Measurements from ENCODE around the gene RHOU. TPM values are rescaled to one million over a fixed set of nuclear protein-coding genes. Genes with fewer than 3 reads are reported as not detected.
A peak's percentile ranks its signal among the peaks of the same experiment; 100 is the strongest.
"Not testable (repeated sequence)": the region's sequence is repeated elsewhere in the genome, so short reads cannot be mapped to it uniquely, and the experiment has no call there.

RHOU gene
- total RNA-seq (2014; rRNA removed; shearing (Covaris generic)), result 11.0 and 17.6 TPM in 2 replicates

DNA sequence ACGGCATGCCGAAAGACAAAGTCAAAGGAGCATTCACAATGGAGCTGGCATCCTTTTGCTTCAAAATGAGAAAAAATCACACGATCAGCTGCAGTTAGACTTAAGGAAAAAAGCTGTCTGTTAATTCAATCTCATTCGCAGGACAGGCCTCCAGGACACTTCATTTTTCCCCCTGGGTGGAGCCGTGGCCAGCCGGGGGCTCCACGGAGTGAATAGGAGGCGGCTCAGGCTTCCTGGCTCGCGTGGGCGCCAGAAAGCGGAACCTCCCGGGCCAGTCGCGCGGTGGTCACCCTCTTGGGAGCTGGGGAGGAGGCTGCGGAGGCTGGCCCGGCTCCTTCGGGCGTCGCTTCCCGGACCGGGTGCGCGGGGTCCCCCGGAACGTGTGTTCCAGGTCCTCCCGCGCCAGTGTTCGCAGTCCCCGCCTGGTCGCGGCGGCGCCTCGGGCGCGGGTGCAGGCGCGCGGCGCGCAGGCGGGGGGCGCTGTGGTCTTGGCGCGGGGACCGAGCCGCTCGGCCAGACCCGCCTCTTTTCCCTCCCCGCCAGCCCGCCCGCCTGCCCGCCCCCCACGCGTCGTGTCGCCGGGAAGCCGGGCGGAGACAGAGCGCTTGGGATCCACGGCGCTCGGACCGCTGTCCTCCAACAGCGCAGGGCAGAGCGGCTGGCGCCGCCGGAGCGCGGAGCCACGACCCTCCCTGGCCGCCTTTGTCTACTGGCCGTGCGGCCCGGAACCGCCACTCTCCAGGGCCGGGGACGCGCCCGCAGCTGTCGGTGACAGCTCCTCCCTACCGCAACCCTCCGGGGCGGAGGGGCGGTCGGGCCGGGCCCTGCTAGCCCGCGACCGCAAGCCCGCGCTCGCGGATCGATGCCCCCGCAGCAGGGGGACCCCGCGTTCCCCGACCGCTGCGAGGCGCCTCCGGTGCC lies at the start of gene RHOU:
TSS of gene RHOU (plus strand) at position 599 of the 921 bp plus-strand sequence. CDS start at position 863, 264 bp downstream.
- Histone ChIP-seq H3K27me3 (ENCODE audit: control insufficient read depth, insufficient read depth, low read length) (peaks cover 25% of the 10 kb centered on the region), H3K36me3 (replicated peaks; ENCODE audit: control insufficient read depth, insufficient read depth, low read length) (no peaks in the 10 kb centered on the region), H3K4me3 (ENCODE audit: insufficient read depth, low read depth, low read length) (peak within 1 kb of the TSS; percentile 84)
- DNase-seq, result peak; percentile 90

DNA sequence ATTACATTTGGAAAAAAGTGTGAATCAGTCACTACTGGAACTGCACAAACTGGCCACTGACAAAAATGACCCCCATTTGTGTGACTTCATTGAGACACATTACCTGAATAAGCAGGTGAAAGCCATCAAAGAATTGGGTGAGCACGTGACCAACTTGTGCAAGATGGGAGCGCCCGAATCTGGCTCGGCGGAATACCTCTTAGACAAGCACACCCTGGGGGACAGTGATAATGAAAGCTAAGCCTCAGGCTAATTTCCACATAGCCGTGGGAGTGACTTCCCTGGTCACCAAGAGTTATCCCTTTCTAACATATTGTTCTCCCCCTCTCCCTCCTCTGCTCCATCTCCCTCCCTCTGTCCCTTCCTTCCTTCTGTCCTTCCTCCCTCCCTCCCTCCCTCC lies 47.7 kb upstream of the RHOU start:
- Histone ChIP-seq H3K27me3 (ENCODE audit: control insufficient read depth, insufficient read depth, low read length) (peaks cover 2% of the 10 kb centered on the region; the same call in 1 of the 2 replicates), H3K4me3 (ENCODE audit: insufficient read depth, low read depth, low read length) (no peak overlapping the region), H3K36me3 (replicated peaks; ENCODE audit: control insufficient read depth, insufficient read depth, low read length) (no peaks in the 10 kb centered on the region; the same call in 1 of the 2 replicates)
- DNase-seq, result no peak

DNA sequence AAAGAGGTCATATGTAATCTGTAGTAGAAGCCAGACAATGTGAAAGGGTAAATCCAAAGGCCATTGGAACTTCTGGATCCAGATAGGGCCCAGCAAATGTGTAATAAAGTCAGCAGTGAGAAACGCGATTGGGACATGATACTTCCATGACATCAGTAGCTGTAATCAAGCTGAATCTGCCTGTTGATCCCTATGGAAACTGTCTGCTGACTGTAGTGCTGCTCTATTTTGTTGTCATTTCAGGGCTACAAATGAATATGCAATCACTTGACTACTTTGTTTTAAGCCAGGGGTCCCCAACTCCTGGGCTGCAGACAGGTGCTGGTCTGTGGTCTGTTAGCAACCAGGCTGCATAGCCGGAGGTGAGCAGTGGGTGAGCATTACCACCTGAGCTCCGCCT lies 46.0 kb upstream of the RHOU start:
- H3K27me3 ChIP-seq (ENCODE audit: control insufficient read depth, insufficient read depth, low read length), result peaks cover 2% of the 10 kb centered on the region; the same call in 1 of the 2 replicates
- no peak for DNase-seq
- H3K36me3 ChIP-seq (replicated peaks; ENCODE audit: control insufficient read depth, insufficient read depth, low read length), result no peaks in the 10 kb centered on the region; the same call in 1 of the 2 replicates
- no peak overlapping the region for H3K4me3 ChIP-seq (ENCODE audit: insufficient read depth, low read depth, low read length)

DNA sequence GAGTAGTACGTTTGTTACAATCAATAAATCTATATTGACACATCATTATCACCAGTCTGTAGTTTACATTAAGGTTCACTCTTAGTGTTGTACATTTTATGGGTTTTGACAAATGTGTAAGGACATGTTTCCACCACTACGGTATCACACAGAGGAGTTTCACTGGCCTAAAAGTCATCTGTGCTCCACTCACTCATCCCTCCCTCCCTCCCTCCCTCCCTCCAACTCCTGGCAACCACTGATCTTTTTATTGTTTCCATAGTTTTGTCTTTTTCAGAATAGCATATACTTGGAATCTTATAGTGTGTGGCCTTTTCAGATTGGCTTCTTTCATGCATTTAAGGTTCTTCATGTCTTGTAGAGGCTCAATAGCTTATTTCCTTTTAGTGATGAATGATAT lies 44.1 kb upstream of the RHOU start:
- DNase-seq, result no peak
- peaks cover 2% of the 10 kb centered on the region; the same call in 1 of the 2 replicates for H3K27me3 ChIP-seq (ENCODE audit: control insufficient read depth, insufficient read depth, low read length)
- H3K36me3 ChIP-seq (replicated peaks; ENCODE audit: control insufficient read depth, insufficient read depth, low read length), result no peaks in the 10 kb centered on the region; the same call in 1 of the 2 replicates
- no peak overlapping the region for H3K4me3 ChIP-seq (ENCODE audit: insufficient read depth, low read depth, low read length)

DNA sequence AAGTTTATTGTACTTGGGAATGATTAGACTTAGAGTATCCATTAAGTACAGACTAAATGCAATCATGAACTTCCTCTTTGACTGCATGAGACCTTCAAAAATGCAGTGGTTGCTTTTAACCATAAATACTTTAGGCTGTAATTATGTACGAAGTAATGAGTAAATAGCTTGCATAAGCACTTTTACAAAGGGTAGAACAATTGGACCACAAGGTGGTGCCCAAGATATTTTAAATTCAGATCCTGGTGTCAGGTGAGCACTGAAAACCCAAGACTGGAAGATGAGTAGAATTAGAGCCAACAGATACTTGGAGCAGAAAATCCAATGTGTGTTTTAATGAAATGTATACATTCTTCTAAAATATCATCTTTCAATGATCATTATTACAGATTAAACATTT lies 43.4 kb upstream of the RHOU start:
- H3K27me3 ChIP-seq (ENCODE audit: control insufficient read depth, insufficient read depth, low read length), result peaks cover 2% of the 10 kb centered on the region; the same call in 1 of the 2 replicates
- H3K36me3 ChIP-seq (replicated peaks; ENCODE audit: control insufficient read depth, insufficient read depth, low read length), result no peaks in the 10 kb centered on the region; the same call in 1 of the 2 replicates
- no peak overlapping the region for H3K4me3 ChIP-seq (ENCODE audit: insufficient read depth, low read depth, low read length)
- peak; percentile 40 for DNase-seq

DNA sequence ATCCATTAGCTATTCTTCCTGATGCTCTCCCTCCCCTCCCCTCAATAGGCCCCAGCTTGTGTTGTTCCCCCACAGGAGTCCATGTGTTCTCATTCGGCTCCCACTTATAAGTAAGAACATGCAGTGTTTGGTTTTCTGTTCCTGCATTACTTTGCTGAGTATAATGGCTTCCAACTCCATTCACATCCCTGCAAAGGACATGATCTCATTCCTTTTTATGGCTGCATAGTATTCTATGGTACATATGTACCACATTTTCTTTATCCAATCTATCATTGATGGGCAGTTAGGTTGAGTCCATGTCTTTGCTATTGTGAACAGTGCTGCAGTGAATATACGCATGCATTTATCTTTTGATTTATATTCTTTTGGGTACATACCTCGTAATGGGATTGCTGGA lies 40.8 kb upstream of the RHOU start:
- not testable (repeated sequence) for DNase-seq; H3K27me3 ChIP-seq (ENCODE audit: control insufficient read depth, insufficient read depth, low read length); H3K4me3 ChIP-seq (ENCODE audit: insufficient read depth, low read depth, low read length); H3K36me3 ChIP-seq (replicated peaks; ENCODE audit: control insufficient read depth, insufficient read depth, low read length)

DNA sequence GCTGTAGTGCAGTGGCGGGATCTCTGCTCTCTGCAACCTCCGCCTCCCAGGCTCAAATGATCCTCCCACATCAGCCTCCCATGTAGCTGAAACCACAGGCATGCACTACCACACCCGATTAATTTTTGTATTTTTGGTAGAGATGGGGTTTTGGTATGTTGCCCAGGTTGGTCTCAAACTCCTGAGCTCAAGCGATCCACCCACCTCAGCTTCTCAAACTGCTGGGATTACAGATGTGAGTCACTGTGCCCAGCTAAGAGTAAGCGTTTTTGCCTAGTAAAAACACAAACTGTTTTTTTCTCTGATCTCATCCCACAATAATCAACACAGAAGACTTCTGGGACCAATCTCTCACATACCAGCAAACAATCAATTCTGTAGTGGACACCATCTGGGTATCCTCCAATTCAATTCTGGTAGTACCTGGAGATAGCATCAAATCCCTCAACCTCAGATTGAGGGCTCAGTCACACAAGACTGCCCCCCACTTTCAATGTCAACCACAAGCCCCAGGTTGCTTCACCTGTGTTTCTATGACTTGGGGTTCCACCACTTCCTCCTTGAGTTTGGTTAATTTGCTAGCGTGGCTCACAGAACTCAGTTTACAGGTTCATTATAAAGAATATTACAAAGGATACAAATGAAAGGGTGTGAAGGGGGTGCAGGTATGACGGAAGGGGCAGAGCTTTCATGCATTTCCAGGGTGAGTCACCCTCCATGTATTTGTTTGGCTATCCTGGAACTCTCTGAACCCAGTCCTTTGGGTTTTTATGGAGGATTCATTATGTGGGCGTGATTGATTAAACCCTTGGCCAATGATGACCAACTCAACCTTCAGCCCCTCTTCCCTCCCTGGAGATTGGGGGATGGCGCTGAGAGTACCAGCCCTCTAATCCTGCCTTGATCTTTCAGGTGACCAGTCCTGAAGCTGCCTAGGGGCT lies 40.0 kb upstream of the RHOU start:
- no peak overlapping the region for H3K4me3 ChIP-seq (ENCODE audit: insufficient read depth, low read depth, low read length)
- H3K36me3 ChIP-seq (replicated peaks; ENCODE audit: control insufficient read depth, insufficient read depth, low read length), result no peaks in the 10 kb centered on the region
- no peaks in the 10 kb centered on the region for H3K27me3 ChIP-seq (ENCODE audit: control insufficient read depth, insufficient read depth, low read length)
- no peak for DNase-seq

DNA sequence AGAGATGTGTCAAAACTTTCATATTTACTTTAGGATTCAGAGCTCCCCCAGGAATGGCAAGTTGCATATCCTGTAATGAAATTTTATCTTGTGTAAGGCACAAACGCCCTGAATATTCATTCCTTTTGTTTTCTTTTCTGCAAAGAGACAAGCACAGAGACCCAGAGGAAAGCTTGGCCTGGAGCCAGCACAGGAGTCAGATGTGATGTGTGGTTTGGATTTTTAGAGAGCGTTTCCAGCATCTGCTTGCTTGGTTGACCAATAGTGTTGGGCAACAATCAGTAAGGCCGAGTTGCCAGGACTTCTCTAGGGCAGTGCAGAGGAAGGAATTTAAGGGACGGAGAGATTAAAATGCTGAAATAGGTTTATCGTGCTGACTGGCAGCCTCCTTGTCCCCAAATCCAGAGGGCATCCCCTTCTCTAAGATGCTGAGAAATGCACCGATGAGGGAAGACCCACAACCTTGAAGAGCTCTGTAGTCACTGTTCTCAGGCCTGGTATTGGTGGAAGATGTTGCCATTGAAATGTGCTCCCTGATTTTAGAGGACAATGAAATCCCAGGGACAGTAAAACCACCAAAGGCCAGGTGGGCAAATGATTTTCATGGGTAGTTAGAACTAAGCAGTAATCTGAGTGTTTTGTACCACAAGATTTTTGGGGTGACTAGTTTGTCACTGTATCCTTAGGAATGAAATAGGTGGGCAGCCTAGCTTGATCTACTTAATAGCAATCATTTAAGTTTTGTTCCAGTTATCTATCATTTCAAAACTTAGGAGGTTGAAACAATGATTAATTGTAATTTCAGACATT lies 37.9 kb upstream of the RHOU start:
- Histone ChIP-seq H3K27me3 (ENCODE audit: control insufficient read depth, insufficient read depth, low read length) (no peaks in the 10 kb centered on the region), H3K4me3 (ENCODE audit: insufficient read depth, low read depth, low read length) (no peak overlapping the region), H3K36me3 (replicated peaks; ENCODE audit: control insufficient read depth, insufficient read depth, low read length) (no peaks in the 10 kb centered on the region)
- no peak for DNase-seq

DNA sequence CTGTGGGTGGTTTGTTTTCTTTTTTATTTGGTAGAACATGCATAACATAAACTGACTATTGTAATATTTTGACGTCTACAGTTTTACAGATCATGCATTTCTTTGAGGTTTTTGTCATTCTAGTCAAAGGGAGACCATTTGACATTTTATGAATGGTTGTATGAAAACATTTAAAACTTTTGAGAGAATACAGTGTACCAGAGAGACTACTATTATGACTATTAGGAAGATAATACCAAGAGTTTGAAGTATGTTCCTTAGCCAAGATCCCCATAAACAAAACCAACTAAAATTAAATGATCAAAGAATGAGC lies 37.3 kb upstream of the RHOU start:
- no peak for DNase-seq
- no peaks in the 10 kb centered on the region for H3K36me3 ChIP-seq (replicated peaks; ENCODE audit: control insufficient read depth, insufficient read depth, low read length)
- no peaks in the 10 kb centered on the region for H3K27me3 ChIP-seq (ENCODE audit: control insufficient read depth, insufficient read depth, low read length)
- H3K4me3 ChIP-seq (ENCODE audit: insufficient read depth, low read depth, low read length), result no peak overlapping the region

DNA sequence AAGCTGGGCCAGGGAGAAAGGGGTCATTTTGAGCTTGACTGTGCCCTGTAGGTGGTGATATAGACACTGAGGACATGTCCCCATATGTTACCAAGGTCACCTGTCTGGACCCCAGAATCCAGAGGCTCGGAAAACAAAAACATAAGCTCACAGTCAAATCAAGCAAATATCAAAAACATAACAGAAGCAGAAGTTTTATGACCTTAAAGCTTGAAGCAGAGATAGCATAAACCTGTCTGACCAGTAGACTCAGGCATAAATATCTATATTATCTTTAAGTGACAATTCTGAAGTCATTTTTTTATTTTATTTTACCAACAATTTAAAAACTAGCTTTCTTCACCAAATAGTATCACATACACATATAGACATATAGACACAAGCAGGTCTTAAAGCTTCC lies 32.8 kb upstream of the RHOU start:
- H3K36me3 ChIP-seq (replicated peaks; ENCODE audit: control insufficient read depth, insufficient read depth, low read length), result no peaks in the 10 kb centered on the region
- no peak overlapping the region for H3K4me3 ChIP-seq (ENCODE audit: insufficient read depth, low read depth, low read length)
- no peaks in the 10 kb centered on the region for H3K27me3 ChIP-seq (ENCODE audit: control insufficient read depth, insufficient read depth, low read length)
- DNase-seq, result no peak

DNA sequence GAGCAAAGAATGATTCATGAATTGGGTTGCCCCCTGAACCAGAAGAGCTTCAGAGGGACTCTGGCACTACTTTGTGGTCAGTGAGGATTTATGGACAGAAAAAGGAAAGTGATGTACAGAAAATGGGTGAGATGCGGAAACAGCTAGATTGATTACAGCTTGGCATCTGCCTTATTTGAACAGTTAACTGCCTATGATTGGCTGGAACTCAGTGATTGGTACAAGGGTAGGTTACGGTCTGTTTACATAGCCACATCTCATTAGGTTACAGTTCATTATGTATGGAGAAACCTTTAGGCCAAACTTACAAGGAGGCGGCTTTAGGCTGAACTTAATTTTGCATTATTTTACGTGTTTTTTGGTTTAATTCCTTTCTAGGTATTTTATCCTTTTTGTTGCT lies 29.0 kb upstream of the RHOU start:
- Histone ChIP-seq H3K36me3 (replicated peaks; ENCODE audit: control insufficient read depth, insufficient read depth, low read length) (no peaks in the 10 kb centered on the region), H3K27me3 (ENCODE audit: control insufficient read depth, insufficient read depth, low read length) (no peaks in the 10 kb centered on the region), H3K4me3 (ENCODE audit: insufficient read depth, low read depth, low read length) (no peak overlapping the region)
- DNase-seq, result no peak

DNA sequence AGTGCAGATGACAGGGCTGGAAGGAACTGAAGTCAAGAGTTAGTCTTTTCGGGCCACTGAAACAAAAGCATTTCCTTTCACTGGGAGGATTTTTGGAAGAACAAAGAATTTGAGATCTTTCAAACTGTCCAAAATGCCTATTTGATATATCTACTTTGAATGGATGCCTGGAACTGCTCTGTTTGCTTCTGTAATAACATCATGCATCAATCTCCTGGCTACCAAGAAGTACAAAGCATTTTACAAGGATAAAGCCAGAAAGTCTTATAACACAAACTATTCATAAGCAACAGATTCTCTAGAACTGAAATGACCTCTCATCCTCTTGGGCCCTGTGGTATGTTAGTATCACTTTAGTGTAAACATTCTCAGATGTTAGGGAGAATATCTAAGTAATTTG lies 18.2 kb upstream of the RHOU start:
- no peaks in the 10 kb centered on the region for H3K36me3 ChIP-seq (replicated peaks; ENCODE audit: control insufficient read depth, insufficient read depth, low read length)
- DNase-seq, result no peak
- no peak overlapping the region for H3K4me3 ChIP-seq (ENCODE audit: insufficient read depth, low read depth, low read length)
- H3K27me3 ChIP-seq (ENCODE audit: control insufficient read depth, insufficient read depth, low read length), result no peaks in the 10 kb centered on the region

DNA sequence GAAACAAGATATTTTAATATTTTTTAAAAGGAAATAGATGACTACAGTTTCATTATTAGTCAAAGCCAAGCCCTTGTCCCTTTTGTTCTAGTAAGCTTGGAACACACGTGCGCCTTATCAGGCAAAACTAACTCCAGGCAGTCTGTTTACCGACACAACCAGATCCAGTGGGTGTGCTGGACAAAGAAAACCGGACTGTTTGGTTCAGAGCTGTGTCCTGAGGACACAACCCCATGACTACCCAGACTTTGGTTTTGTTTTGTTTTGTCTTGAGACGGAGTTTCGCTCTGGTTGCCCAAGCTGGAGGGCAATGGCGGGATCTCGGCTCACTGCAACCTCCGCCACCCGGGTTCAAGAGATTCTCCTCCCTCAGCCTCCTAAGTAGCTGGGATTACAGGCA lies 13.9 kb upstream of the RHOU start:
- no peak for DNase-seq
- Histone ChIP-seq H3K36me3 (replicated peaks; ENCODE audit: control insufficient read depth, insufficient read depth, low read length) (no peaks in the 10 kb centered on the region), H3K4me3 (ENCODE audit: insufficient read depth, low read depth, low read length) (no peak overlapping the region), H3K27me3 (ENCODE audit: control insufficient read depth, insufficient read depth, low read length) (no peaks in the 10 kb centered on the region; the same call in 1 of the 2 replicates)

DNA sequence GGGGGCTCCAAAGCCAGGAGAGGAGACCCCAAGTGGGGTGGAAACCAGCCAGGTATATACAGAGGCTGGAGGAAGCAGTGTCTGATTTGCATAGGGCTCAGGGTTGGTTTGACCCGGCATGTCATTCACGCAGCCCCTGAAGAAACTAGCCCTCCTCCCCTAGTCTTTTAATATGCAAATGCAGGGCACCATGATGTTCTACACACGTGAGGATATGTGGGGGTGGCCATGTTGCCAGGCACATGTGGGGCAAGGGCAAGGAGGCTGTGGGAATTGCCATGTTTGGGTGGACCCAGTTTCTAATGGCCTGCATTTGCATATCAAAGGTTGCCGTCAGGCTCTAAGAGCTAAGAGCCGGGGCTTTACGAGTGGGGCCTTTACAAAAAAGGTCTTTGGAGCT lies 12.0 kb upstream of the RHOU start:
- H3K4me3 ChIP-seq (ENCODE audit: insufficient read depth, low read depth, low read length), result no peak overlapping the region
- no peaks in the 10 kb centered on the region; the same call in 1 of the 2 replicates for H3K27me3 ChIP-seq (ENCODE audit: control insufficient read depth, insufficient read depth, low read length)
- DNase-seq, result no peak
- no peaks in the 10 kb centered on the region for H3K36me3 ChIP-seq (replicated peaks; ENCODE audit: control insufficient read depth, insufficient read depth, low read length)

Measured in H7 (cell line).